Bronchial epithelial cell (primary cell): ENCODE measurements around the gene DIPK2B. TPM values are rescaled to one million over a fixed set of nuclear protein-coding genes. Genes with fewer than 3 reads are reported as not detected.

Experiments used
- DNase-seq: peaks from one replicate; pipeline ENCODE4 v3.0.0-alpha.2; 2010; ENCODE audit warnings: low read depth
- FAIRE-seq: peaks from 2 replicates; lab custom pipeline; 2011; peaks lifted over from hg19 to GRCh38; lab: Jason Lieb, UNC
- H3K27me3 ChIP-seq: 2 replicates; pipeline ENCODE4 v1.5.1; 2011; ENCODE audit warnings: low read length; ENCODE audit not compliant: control insufficient read depth, insufficient read depth
- H3K36me3 ChIP-seq: 2 replicates; pipeline ENCODE4 v1.5.1; 2011; ENCODE audit warnings: low read length; ENCODE audit not compliant: control insufficient read depth, insufficient read depth
- H3K4me3 ChIP-seq: 2 replicates; pipeline ENCODE4 v1.5.1; 2011; ENCODE audit warnings: mild to moderate bottlenecking, low read depth, low read length, control low read depth
- CTCF ChIP-seq: IDR thresholded peaks from 2 replicates; pipeline ENCODE4 v1.5.1; 2011; ENCODE audit warnings: mild to moderate bottlenecking, moderate library complexity, low read length, control low read depth, inconsistent platforms; ENCODE audit not compliant: insufficient read depth, severe bottlenecking
- total RNA-seq: library from RNA; depleted of rRNA; stranded (reverse); fragments of >200 nt; gene quantifications from 2 replicates; pipeline ENCODE4 v1.2.1, GENCODE V29; 2014

The DIPK2B gene
- total RNA-seq, 1 donor from 2014 or later, result not detected

- Histone ChIP-seq H3K27me3 (no peaks in the 10 kb centered on the region), H3K36me3 (no peaks in the 10 kb centered on the region), H3K4me3 (no peak overlapping the region)
- FAIRE-seq, result no peak
- DNase-seq, result no peak
- no peak for TF ChIP-seq CTCF
Measured at GRCh38 chrX:45157647-45158046, 43.0 kb downstream of the DIPK2B start.

GRCh38 chrX:45154462-45154861 is 46.2 kb downstream of the DIPK2B start:
- no peaks in the 10 kb centered on the region for H3K36me3 ChIP-seq

GRCh38 chrX:45154033-45154360 is 46.7 kb downstream of the DIPK2B start:
- no peaks in the 10 kb centered on the region for H3K27me3 ChIP-seq
- no peak overlapping the region for H3K4me3 ChIP-seq
- no peak for TF ChIP-seq CTCF
- no peaks in the 10 kb centered on the region for H3K36me3 ChIP-seq
- DNase-seq (no peak), FAIRE-seq (no peak)

More at GRCh38 chrX:45154462-45154861, 46.2 kb downstream of the DIPK2B start:
- no peak overlapping the region for H3K4me3 ChIP-seq
- no peak for TF ChIP-seq CTCF
- FAIRE-seq (no peak), DNase-seq (no peak)
- no peaks in the 10 kb centered on the region for H3K27me3 ChIP-seq
